ENCODE data around the gene SORBS2.

Gene SORBS2

GRCh38 chr4:185672151-185672550, 139.8 kb downstream of the SORBS2 start:
- DNase-seq (ENCODE audit: low read depth), result no peak

GRCh38 chr4:185671496-185671895, 140.5 kb downstream of the SORBS2 start:
- DNase-seq (ENCODE audit: low read depth), result no peak

- DNase-seq (ENCODE audit: low read depth), result no peak
Observed at GRCh38 chr4:185671066-185671465, 140.9 kb downstream of the SORBS2 start.

- DNase-seq (ENCODE audit: low read depth), result no peak
Observed at GRCh38 chr4:185669288-185669687, 142.7 kb downstream of the SORBS2 start.

GRCh38 chr4:185666156-185666555, 145.8 kb downstream of the SORBS2 start:
- no peak for DNase-seq (ENCODE audit: low read depth)

GRCh38 chr4:185665655-185666054, 146.3 kb downstream of the SORBS2 start:
- DNase-seq (ENCODE audit: low read depth), result no peak

GRCh38 chr4:185664481-185664880, 147.5 kb downstream of the SORBS2 start:
- no peak for DNase-seq (ENCODE audit: low read depth)

GRCh38 chr4:185662030-185662778, 149.8 kb downstream of the SORBS2 start:
- DNase-seq (ENCODE audit: low read depth), result no peak

GRCh38 chr4:185660340-185660739, 151.7 kb downstream of the SORBS2 start:
- no peak for DNase-seq (ENCODE audit: low read depth)

GRCh38 chr4:185657699-185658098, 154.3 kb downstream of the SORBS2 start:
- DNase-seq (ENCODE audit: low read depth), result no peak

GRCh38 chr4:185657183-185657582, 154.8 kb downstream of the SORBS2 start:
- no peak for DNase-seq (ENCODE audit: low read depth)

GRCh38 chr4:185656467-185656931, 155.5 kb downstream of the SORBS2 start:
- no peak for DNase-seq (ENCODE audit: low read depth)

GRCh38 chr4:185654965-185655554, 156.9 kb downstream of the SORBS2 start:
- no peak for DNase-seq (ENCODE audit: low read depth)

GRCh38 chr4:185654311-185654710, 157.7 kb downstream of the SORBS2 start:
- no peak for DNase-seq (ENCODE audit: low read depth)

- DNase-seq (ENCODE audit: low read depth), result no peak
Observed at GRCh38 chr4:185651851-185652250, 160.1 kb downstream of the SORBS2 start.

GRCh38 chr4:185651137-185651677, 160.8 kb downstream of the SORBS2 start:
- no peak for DNase-seq (ENCODE audit: low read depth)

- no peak for DNase-seq (ENCODE audit: low read depth)
Observed at GRCh38 chr4:185648631-185649030, 163.4 kb downstream of the SORBS2 start.

- no peak for DNase-seq (ENCODE audit: low read depth)
Observed at GRCh38 chr4:185645403-185645802, 166.6 kb downstream of the SORBS2 start.

GRCh38 chr4:185644408-185644807, 167.6 kb downstream of the SORBS2 start:
- no peak for DNase-seq (ENCODE audit: low read depth)

- no peak for DNase-seq (ENCODE audit: low read depth)
Observed at GRCh38 chr4:185642907-185643306, 169.1 kb downstream of the SORBS2 start.

GRCh38 chr4:185640811-185641675, 171.0 kb downstream of the SORBS2 start:
- no peak for DNase-seq (ENCODE audit: low read depth)

GRCh38 chr4:185638548-185639301, 173.3 kb downstream of the SORBS2 start:
- no peak for DNase-seq (ENCODE audit: low read depth)
